ENCODE results near the gene IQGAP1. TPM values are rescaled to one million over a fixed set of nuclear protein-coding genes. Genes with fewer than 3 reads are reported as not detected.

The IQGAP1 gene
- total and polyA plus RNA-seq, 2 of the 4 experiments (the other 2 are of a cell fraction): 87.5 to 207 TPM

- no peaks in the 10 kb centered on the region for H3K9me1 ChIP-seq (ENCODE audit: insufficient read depth, low read length)
- H2AK5ac ChIP-seq (ENCODE audit: low read depth, low read length): no peak overlapping the region
- H3K79me1 ChIP-seq (ENCODE audit: low read depth in 1 of 2, low read length in 2 of 2): no peaks in the 10 kb centered on the region
- H3K18ac ChIP-seq (ENCODE audit: low read depth, low read length): no peak overlapping the region
- no peak overlapping the region for H3K4ac ChIP-seq (ENCODE audit: low read depth, low read length)
- no peaks in the 10 kb centered on the region for H3K27me3 ChIP-seq (ENCODE audit: control insufficient read depth, insufficient read depth, low read length)
- in situ Hi-C loops (cut with MboI; ENCODE audit: low sequenced_read_pairs) (no loop called here), dilution Hi-C loops (cut with HindIII; ENCODE audit: low sequenced_read_pairs, unreplicated experiment) (no loop called here), intact Hi-C loops (cut with micrococcal nuclease) (no loop called here)
- TF ChIP-seq FOS (IDR thresholded peaks at IDR 0.05; ENCODE audit: low read depth, low read length): no peak
- no peak for TF ChIP-seq MXI1 (IDR thresholded peaks at IDR 0.05; ENCODE audit: borderline replicate concordance, low read depth, low read length)
- no peak for TF ChIP-seq RFX5 (IDR thresholded peaks at IDR 0.05; ENCODE audit: low read depth, low read length)
- TF ChIP-seq CTCF (conservative IDR thresholded peaks at IDR 0.05; ENCODE audit: low read depth, low read length): no peak
- TF ChIP-seq RAD21 (IDR thresholded peaks at IDR 0.05; ENCODE audit: low read length): no peak
- TF ChIP-seq CEBPB (IDR thresholded peaks at IDR 0.05; ENCODE audit: low read depth, low read length): no peak
- TF ChIP-seq ELK1 (IDR thresholded peaks at IDR 0.05; ENCODE audit: borderline replicate concordance, low read depth, low read length): no peak
- no peak for TF ChIP-seq CHD1 (IDR thresholded peaks at IDR 0.05; ENCODE audit: low read depth, low read length)
- ChIA-PET CTCF (no interaction called here), POLR2A (ENCODE audit: unreplicated experiment) (no interaction called here)
- no peak overlapping the region for H3K27ac ChIP-seq (ENCODE audit: insufficient read depth, low read length)
- H4K5ac ChIP-seq (ENCODE audit: low read depth, low read length): no peak overlapping the region
- H2BK20ac ChIP-seq (ENCODE audit: low read depth, low read length): no peak overlapping the region
- H3K56ac ChIP-seq (ENCODE audit: extremely low read depth, insufficient read depth, low read length): no peak overlapping the region
- H3K4me1 ChIP-seq (ENCODE audit: control insufficient read depth, insufficient read depth, low read length): no peaks in the 10 kb centered on the region
- WGBS, 2 experiments (ENCODE audit: extremely low coverage in 2 of 2, insufficient read length in 1 of 2): 96% methylated on average over 14 of the region's 21 CpGs; no CpG with 5 or more reads in 1 of the 2 experiments
- no peak overlapping the region for H3K4me3 ChIP-seq (ENCODE audit: insufficient read depth, low read depth, low read length)
- no peak overlapping the region for H2BK120ac ChIP-seq (ENCODE audit: low read depth, low read length)
- no peak for ATAC-seq (ENCODE audit: low read depth)
- no peaks in the 10 kb centered on the region for H3K9me3 ChIP-seq (ENCODE audit: control insufficient read depth, insufficient read depth, low read length)
- no peak overlapping the region for H3K23ac ChIP-seq (ENCODE audit: low read depth, low read length)
- H4K20me1 ChIP-seq (ENCODE audit: insufficient read depth, low read length): no peaks in the 10 kb centered on the region
- no peak overlapping the region for H2BK15ac ChIP-seq (ENCODE audit: low read depth, low read length)
- no TSS peak for BruUV-seq (replicated peaks)
- H4K8ac ChIP-seq (ENCODE audit: low read depth in 2 of 2, low read length in 2 of 2): no peak overlapping the region
- H3K14ac ChIP-seq (replicated peaks; ENCODE audit: low read depth, low read length): no peak overlapping the region
- no peak overlapping the region for H3K4me2 ChIP-seq (ENCODE audit: low read depth, low read length)
- no peak overlapping the region for H3K9ac ChIP-seq (ENCODE audit: low read depth, low read length)
- no peak overlapping the region for H2AK9ac ChIP-seq (replicated peaks; ENCODE audit: low read depth, low read length, poor library complexity)
- no peak overlapping the region for H4K91ac ChIP-seq (ENCODE audit: insufficient read depth, low read depth, low read length)
- no peaks in the 10 kb centered on the region for H3K36me3 ChIP-seq (ENCODE audit: control insufficient read depth, insufficient read depth, low read length)
- no peak overlapping the region for H2AFZ ChIP-seq (replicated peaks; ENCODE audit: low read length, poor library complexity)
- no peak for DNase-seq
- no peak overlapping the region for H2BK5ac ChIP-seq (ENCODE audit: low read depth, low read length, poor library complexity, severe bottlenecking)
Observed at GRCh38 chr15:90349072-90349471, 39.0 kb upstream of the IQGAP1 start.
